Activated naive CD4-positive, alpha-beta T cell treated with anti-CD3 and anti-CD28 coated beads, Interleukin-2, amount 50 U/mL, for 16 hours (primary cell): ENCODE measurements around the gene MALT1.

Experiments used
- DNase-seq: peaks from one replicate; pipeline ENCODE4 v3.0.0-alpha.2; 2020

Gene MALT1

DNA sequence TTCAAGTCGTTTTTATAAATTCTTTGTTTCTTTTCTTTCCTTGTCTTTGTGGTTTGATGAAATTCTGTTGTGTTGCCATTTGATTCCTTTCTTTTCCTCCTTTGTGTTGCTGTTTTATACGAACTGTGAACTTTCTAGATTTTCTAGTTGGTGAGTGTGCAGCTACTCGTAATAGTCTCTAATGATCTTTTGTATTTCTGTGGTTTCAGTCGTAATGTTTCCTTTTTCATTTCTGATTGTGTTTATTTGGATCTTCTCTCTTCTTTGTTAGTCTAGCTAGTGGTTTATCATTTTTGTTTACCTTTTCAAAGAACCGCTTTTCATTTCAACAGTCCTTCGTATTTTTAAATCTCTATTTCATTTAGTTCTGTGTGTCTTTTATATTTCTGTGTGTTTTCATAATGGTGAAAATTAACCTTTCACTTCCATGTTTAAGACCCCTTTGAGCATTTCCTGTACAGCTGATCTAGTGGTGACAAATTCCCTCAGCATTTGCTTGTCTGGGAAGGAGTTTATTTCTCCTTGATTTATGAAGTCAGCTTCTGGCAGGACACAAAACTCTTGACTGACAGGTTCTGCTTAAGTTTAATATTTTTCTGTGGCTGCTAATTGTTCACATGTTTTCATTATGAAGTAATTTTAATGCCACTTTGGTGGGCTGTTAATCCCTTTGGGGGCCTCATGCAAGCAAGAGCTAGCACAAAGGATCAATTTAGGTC lies 16.2 kb upstream of the MALT1 start:
- DNase-seq: no peak

DNA sequence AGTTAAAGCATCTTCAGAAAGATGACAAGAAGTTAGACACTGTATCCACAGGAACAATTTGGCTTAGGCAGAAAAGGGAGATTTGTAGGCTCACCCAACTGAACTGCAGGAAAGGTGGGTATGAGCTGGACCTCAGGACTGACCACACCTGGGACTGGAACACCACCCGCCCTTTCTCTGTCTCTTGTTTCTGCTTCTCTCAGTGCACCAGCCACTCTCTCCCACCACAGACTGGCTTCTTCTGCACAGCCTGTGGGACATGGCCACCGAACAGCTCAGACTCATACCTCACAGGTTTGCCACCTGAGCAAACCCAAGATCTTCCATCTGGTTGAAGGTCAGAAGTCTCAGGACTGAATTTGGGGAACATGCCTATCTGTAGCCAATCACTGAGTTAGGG lies 14.2 kb upstream of the MALT1 start:
- DNase-seq: no peak

DNA sequence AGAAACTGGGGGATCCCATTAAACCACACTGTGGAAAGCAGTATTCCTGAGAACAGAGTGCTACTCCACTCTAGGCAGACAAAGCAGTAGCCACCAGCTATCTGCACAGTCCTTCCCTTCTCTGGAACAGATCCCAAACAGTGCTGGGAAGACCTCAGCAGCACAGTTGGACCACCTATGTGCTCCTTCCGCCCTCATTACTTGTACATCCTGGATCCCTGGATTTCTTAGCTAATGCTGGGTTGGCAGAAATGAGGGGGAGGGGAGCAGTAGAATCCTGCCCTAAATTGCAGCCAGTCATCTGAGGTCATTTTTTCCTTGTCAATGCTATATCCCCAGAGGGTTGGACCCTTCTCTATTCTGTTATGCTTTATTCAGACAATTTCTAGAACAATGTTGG lies 13.8 kb upstream of the MALT1 start:
- no peak for DNase-seq

DNA sequence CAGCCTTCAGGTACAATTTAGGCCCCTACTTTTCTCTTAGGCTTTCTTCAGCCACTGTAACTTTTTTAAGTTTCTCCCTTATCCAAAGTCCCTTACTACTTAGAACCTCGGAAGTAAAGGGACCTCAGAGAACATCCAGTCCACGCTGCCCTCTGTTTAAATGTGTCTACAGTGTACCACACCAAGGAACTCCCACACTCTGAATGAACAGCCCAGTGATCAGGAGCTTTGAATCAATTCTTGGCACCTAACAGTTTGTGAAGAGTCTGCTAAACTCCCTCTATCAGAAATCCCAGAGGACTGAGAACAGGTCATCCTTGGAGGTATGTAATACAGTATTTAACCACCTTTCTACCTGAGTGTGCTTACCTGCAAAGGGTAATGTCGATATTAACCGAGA lies 11.6 kb upstream of the MALT1 start:
- DNase-seq: no peak

DNA sequence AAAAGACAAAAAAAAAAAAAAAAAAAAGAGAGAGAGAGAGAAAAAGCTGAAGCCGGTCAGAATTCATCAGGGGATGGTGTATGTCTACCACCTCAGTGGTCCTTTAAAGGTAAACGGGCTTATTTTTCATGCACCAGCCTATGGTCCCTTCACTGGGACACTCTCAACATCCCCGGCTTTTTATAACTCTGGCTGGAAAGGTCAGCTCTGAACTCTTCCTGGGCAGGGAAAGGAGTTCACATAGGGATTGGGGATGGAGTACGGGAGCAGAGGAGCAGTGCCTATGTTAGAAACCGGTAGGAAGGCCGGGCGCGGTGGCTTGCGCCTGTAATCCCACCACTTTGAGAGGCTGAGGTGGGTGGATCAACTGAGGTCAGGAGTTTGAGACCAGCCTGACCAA lies 10.3 kb upstream of the MALT1 start:
- no peak for DNase-seq

DNA sequence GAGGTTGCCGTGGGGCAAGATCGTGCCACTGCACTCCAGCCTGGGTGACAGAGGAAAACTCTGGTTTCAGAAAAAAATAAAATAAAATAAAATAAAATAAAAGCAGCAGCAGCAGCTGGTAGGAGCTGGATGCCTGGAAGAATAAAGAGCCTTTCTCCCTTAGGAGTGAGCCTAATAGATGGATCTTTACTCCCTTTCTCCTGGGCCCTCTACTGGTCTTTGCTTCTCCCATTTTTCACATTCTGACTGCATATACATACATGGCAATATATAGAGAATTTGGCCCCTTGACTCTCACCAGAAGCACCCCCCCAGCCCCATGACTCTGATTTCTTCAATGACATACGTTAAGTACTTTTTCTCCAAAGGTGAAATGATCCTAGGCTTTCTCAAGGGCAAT lies 9.8 kb upstream of the MALT1 start:
- no peak for DNase-seq

DNA sequence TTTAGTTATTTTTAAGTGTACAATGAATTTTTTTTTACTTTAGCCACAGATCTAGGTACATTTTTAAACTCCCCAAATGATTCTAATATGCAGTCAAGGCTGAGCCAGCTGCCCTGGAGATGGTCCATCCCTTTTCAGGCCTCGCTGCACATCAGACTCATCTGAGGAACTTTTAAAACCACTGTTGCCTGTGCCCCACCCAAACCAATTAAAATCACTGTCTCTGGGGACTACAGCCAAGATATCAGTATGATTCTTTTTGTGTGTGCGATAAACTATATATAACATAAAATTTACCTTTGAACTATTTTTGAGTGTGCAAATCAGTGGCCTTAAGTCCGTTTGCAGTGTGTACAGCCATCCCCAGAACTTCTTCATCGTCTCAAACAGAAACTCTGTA lies 9.1 kb upstream of the MALT1 start:
- no peak for DNase-seq

DNA sequence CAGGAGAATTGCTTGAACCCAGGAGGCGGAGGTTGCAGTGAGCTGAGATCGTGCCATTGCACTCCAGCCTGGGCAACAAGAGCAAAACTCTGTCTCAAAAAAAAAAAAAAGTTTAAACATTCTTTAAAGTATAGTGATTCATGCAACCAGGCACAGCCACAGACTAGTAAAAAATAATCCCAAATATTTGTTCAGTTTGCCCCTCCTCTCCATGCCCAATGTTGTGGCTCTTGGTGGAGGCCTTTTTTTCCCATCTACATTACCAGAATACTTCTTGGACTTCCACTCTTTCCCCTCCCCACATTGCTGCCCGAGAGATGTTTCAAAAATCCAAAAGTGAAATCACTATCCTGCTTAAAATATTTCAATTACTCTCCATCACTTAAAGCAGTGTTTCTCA lies 5.1 kb upstream of the MALT1 start:
- no peak for DNase-seq

DNA sequence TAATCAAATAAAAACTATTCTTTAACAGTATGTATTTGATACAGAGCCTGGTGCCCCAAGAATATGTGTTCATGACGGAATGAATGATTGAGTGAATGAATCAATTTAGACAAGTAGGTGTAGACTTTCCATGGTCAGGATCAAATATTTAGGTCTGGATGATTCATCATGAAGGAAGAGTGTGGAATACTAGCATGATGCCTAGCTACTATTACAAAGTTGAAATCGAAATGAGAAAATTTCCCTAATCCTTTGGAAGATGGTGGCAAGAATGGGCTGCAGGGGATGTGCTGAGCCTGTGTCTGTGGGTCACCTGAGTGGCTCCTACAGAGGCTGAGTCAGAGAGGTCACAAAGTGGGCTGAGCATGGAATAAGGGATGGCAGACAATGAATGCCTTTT lies 3.1 kb upstream of the MALT1 start:
- DNase-seq: no peak

DNA sequence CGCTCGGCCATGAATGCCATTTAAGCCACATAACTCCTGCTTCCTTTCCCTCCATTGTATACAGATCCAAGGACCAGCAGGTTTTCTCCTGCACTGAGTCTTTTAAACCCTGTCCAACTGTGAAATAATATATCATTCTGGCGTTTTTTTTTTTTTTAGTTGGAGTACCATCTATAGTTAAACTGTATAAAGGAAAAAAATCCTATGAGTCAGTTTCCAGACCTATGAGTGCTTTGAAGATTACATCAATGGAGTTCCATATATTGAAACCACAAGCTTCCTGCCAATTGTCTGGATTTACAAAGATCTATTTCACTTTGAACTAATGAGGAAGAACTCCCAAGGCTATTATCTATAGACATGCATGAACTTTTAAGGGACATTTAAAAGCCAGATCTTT lies 2.4 kb upstream of the MALT1 start:
- no peak for DNase-seq

DNA sequence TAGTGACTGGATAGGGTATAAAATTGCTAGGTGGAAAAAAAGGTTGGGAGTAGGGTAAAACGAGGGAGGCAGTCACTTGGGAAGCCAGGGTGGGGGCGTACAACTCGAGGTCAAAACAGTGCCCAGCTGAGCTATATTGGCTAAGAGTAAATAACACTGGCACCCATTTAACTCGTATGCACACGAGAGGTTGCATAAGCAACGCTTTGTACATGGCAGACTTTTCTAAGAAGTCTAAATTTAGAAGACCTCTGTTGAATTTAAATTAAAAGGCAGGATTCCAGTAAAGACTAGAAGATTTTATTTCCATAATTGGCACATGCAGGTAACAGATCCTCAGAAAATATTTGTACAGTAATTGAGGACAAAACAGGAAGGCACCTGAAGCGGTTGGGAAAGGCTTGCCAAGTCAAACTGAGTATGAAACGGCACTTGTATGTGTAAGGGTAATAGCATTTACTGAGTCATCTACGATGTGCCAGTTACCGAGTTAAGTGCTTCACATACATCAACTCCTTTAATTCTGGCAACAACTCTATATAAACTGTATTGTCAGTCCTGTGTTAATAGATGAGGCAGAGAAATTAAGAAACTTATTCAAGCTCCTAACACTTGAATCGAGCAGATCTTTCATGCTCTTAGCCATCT lies 1.4 kb upstream of the MALT1 start:
- no peak for DNase-seq

DNA sequence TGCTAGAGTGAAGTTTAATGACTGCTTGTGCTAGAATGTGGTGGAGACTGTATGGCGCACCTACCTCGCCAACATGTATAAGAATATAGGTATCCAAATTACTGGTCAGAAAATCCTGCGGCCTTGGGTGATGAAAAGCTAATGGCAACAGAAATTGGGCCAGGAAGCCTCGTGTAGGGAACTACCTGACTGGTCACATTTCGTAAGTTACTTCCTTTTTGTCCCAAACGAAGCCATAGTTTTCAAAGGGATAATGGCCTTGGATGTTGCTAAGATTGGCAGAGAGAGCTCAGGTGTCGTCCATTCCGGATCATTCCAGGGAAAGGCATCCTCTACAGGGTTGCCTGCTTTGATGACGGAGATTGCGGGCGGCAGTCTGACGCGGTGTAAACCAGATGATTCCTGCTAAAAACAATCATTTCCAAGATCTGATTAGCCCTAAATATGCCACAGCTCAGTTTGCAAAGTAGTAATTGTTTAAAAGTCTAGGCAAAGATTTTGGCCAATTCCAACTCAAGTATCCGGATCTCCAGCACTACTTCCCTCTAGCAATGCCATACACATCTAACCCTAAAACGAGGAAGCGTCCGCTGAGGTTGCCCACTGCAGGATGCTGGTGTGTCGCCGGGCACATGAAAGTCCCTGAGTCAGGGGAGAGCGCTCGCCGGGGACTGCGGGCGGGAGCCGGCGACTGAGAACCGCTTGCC lies 708 bp upstream of the MALT1 start:
- DNase-seq: no peak

DNA sequence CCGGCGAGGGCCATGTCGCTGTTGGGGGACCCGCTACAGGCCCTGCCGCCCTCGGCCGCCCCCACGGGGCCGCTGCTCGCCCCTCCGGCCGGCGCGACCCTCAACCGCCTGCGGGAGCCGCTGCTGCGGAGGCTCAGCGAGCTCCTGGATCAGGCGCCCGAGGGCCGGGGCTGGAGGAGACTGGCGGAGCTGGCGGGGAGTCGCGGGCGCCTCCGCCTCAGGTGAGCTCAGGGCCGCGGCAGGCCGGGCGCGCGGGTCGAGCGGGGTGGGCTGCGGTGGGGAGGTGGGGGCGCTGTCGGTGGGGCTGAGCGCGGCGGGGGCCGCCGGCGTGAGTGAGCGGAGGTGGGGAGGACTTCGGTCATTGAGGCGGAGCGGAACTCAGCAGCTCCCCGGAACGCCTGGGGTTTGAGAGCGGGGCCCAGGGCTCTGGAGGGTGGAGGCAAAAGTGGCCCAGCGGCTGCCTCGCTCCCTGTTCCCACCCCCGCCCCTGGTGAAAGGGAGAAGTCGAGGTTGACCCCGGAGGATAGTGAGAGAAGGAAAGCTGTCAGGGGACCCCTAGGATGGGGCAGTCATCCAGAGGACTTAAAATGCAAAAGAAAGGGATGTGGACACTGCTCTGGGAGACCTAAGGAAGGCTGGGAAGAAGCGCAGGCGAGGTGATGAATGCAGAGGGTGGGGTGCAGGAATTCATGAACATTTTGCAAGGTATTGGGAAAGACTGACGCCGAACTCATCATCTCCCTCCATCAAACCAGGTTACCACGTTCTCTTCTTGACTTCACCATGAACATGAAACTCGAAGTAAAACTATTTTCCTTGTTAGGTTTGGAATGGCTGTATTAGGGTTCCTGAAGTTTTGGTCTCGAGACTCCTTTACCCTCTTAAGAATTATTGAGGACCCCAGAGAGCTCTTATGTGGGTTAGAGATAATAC lies 633 bp downstream of the MALT1 start:
- DNase-seq: peak; percentile 62

DNA sequence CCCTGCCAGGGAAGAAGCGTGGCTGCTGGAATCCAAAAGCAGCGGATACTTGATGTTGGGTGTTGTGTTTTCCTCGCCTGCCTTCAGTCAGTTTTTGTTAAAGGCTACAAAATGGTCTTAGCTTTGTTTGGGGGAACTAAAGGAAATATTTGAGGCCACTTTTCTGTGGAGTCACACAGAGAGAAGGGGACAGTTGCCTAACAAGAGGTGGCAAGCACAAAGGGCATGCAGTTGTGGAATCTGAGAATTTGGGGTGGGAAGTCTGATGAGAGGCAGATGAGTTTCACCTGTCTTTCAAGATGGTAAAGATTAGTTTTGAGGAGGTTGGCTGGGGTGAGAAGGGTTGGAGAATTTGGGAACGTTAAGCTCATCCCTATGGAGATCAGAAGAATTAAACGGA lies 2.9 kb downstream of the MALT1 start:
- no peak for DNase-seq

DNA sequence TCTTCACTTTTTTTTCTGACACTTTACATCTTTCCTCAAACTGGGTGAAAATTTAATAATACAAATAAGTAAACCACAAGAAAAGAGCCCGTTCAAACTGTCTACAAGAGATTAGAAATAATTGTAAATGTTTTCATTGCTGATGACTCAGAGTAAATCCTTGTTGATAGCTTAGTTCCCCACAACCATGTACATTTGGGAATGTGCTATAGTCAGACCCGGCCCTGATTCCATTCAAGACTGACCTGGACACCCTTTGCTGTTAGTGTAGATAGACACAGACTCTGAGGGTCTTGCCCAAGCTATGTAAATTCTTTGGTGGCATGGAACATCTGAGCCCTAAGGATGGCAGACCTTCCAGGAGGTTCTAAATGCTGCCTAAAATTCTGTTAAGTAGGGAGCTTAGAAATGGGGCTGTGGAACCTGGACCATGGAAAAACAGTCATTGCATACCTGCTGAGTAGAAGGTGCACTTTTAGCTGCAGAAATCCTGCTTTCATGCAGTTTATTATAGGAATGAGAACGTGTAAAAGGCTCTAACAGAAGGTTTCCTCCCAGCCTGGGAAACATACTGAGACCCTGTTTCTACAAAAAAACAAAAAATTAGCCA lies 3.7 kb downstream of the MALT1 start:
- no peak for DNase-seq

DNA sequence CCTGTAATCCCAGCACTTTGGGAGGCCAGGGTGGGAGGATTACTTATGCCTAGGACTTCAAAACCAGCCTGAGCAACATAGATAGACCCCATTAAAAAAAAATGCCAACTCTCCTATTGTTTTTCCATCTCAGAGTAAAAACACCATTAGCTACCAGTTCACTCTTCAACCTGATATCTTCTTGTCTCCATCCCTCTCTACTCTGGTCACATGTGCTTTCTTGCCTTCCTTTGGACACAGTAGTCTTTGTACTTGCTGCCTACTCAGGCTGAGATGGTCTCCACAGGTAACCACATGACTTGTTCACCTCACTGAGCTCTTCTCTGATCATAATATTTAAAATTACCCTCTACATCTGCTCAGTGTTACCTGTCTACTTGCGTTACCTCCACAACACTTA lies 5.0 kb downstream of the MALT1 start:
- DNase-seq: no peak

DNA sequence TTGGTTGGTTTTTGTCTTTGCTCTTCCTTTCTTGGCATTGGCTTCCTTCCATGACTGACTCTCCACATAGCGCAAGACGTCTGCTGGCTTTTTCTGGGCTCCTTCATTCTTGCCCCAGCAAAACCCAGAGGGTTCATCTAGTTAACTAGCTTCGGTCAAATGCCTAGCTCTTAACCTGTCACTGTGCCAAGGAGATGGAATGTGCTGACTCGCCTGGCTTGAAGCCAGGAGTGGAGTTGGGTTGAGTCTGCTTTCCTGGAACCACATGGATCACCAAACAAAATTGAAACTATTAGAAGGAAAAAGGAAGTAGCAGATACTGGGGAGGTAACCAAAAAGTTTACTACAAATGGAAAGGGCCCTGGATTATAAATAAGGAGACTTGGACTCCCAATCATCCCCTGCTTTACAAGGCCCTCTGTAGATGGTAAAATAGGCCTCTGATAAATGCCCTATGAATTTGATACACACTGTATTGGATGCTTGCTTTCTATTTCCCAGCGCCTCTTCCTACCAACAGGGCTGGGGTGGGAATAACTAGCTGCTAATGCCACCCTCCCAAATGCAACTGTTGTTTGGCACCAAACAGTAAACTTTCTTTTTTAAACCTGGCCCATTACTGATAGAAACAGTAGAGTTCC lies 11.3 kb downstream of the MALT1 start:
- no peak for DNase-seq

DNA sequence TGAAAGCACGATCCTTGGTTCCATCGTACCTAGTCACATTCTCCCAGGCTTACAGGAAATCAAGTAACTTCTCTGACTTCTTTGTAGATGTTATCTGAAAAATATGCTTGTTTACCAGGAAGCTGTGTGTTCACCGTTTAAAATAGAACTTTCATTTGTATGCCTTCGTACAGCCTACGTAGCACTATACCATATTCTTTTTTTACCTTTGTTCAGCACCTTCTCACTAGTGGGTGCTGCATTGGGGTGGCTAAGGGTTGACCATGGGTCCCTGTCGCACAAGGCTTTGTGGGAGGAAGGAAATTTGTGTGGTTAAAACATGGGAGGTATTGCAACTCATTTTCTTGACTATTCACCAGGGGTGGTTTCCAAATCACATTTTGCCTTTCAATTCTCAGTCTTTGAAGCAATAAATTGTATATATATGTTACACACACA lies 16.6 kb downstream of the MALT1 start:
- peak; percentile 58 for DNase-seq

DNA sequence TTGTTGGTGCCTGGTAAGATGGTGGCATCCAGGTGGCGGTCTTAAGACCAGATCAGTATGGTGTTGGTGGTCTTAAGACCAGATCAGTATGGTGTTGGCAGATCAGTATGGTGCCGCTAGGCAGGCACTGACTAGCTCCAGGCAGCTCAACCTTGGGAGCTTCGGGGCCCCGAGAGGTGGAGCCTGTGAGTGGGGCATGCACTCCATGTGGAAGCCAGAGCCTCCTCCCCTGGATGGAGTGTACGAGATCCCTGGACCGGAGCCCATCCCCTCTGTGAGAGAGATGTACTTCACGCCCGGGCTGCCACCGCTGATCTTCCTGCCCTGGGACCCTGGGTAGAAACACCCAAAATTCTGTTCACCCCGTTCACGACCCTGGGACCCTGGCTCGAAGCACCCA lies 19.0 kb downstream of the MALT1 start:
- no peak for DNase-seq

DNA sequence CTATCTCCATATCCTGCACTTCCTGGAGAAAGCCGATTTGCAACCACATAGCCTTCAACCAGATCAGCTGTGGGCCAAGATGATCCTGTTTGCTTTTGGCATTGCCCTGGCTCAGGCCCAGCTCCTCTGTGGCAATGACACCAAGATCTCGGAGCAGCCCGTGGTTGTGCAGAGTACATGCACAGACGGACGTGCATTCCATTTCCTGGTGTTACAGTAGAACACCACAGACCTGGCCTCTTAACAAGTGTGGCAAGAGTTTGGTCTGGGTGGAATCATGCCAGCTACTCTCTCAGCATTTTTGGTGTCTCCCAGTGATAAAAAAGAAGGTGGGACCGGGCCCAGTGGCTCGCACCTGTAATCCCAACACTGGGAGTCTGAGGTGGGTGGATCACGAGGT lies 20.0 kb downstream of the MALT1 start:
- no peak for DNase-seq

DNA sequence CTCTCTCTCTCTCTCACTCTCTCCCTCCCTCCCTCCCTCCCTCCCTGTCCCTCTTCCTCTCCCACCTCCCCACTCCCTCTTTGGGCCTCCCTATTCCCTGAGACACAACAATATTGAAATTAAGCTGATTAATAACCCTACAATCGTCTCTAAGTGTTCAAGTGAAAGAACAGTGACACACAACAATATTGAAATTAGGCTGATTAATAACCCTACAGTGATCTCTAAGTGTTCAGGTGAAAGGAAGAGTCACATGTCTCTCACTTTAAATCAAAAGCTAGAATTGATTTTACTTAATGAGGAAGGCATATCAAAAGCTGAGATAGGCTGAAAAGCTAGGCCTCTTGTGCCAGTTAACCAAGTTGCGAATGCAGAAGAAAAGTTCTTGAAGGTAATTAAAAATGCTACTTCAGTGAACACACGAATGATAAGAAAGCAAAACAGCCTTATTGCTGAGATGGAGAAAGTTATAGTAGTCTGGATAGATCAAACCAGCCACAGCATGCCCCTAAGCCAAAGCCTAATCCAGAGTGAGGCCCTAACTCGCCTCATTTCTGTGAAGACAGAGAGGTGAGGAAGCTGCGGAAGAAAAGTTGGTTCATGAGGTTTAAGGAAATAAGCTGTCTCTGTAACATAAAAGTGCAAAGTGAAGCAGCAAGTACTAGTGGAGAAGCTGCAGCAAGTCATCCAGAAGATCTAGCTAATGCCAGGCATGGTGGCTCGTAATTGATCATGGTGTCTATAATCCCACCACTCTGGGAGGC lies 21.3 kb downstream of the MALT1 start:
- no peak for DNase-seq
